NCI-H748 (cell line): ENCODE data around the gene EGR1.

Experiments used
- DNase-seq: peaks from one replicate; lab custom pipeline; 2025; ENCODE audit not compliant: unreplicated experiment; lab: John Stamatoyannopoulos, UW

The EGR1 gene

DNA sequence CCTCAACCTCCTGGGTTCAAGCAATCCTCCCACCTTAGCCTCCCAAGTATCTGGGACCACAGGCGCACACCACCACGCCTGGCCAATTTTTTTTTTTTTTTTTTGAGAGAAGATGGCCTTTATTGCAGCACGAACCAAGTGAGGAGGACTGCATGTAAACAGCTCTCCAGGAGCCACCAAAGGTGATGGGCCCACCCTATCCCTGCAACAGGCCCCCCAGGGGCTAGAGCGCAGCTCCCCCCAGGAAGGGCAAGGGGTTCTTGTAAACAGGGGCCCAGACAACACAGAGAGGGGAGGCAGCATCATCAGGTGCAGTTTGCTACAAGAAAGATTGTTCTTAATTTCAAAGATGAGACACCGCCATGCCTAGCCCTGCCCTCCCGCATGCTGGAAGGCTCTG is 12.6 kb upstream of the EGR1 start:
- DNase-seq = no peak

DNA sequence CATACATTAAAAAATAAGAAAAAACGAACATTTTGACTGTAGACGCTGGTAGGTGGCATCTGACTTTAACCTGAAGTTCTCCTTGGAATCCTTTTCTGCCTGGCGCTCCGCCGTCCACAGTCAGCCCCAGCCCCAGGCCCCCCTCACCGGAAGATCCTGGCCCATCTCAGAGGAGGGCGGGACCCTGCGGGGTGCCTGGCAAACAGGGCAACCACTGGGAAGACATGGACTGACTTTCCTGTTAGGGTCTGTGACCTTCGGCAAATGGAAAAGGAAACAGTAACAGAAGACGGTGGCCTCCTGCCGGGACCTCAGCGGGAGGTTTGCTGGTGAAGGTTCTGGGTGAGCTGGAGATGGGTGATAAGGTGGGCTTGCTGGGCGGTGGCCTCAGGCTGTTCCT is 11.7 kb upstream of the EGR1 start:
- DNase-seq = no peak

DNA sequence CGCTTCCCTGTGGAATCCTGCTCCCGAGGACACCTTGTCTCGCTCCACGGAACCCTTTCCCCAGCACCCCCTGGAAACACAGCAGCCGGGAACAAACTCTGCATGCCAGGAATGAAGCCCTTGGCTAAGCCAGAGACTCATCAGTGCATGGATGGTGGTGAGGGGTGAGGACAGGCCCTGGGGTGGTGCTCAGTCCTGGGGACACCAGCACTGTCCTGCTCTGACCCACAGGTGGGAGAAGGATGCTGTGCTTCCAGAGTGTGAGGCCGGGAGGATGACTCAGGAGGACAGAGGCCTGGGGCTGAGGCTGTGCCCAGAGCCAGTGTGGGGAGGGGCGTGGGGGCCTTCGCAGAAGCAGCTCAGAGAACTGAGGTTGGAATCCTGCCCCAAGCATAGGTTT is 11.2 kb upstream of the EGR1 start:
- DNase-seq = no peak

DNA sequence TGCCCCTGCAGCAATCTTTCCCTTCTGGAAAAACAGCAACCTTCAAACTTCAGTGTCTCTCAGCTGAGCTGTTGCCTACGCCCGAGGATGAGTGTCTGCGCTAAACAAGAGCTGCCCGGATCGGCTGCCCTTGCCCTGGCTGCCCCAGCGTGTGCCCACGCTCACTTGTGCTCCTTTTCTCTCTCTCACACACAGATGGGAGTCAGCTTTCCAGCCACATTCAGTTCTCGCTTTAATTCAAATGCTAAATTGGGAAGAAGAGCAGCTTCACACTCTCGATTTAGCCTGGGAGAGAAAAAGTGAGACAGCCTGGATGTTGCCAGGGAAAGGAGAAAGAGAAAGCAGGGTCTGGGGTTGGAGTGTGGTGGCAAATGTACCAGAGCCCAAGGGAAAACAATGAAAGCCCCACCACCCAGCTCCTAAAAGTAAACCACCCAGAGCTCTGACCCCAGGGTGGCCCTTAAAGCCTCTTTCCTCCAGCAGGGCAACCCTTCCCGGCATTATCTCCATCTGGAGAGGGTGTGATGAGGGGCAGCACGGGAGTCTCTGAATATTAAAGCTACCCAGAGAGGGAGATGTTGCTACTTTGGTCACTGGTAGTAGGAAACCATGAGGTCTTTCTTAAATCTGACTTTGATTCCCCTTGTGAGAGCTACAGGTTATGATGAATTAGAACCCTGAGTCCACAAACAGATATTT is 9.9 kb upstream of the EGR1 start:
- no peak for DNase-seq

DNA sequence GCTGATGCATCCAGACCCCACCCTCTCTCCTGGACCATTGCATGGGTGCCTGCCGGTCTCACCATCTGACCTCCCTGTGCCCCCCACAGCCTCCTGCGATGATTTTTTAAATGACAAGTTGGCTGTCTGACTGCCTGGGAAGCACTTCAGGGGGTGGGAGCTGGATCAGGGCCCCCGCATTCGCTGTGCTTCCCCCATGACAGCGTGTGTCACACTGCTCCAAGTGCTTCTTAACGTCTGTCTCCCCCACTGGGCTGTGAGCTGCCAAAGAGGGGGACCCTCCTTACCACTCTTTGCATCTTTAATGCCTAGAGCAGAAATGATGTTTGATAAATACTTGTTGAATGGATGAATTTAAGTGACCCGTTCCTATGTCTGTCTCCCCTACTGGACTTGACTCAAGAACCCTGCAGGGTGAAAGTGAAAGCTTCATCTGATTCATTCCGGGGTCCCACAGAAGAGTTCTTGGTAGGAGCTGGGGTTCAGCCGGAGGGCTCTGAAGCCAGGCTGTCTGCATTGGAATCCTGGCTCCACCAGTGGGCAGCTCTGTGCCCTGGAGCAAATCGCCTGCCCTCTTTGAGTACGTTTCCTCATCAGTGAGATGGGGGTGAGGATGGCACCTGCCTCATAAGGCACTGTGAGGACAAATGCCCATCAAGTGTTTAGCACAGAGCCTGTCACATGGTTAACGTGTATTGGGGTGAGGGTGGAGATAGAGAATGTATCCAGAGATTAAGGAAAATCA is 7.6 kb upstream of the EGR1 start:
- DNase-seq = no peak

DNA sequence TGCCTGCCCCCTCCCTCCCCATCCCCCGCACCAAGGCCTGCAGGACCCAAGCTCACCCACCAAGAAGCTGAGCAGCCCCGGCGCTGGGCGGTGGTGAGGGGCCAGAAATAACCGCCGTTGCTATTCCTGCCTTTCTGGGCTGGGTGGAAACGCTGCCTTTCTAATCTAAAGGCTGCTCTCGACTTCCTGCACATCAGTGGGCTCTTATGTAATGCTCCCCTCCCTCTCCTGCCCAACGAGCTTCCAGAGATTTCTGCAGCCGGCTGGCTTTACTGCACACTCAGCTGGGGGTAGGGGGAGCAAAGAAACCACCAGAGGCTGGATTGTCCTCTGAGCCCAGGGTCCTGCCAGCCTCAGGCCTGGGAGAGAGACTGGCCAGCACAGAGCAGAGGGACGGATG is 6.9 kb upstream of the EGR1 start:
- no peak for DNase-seq

DNA sequence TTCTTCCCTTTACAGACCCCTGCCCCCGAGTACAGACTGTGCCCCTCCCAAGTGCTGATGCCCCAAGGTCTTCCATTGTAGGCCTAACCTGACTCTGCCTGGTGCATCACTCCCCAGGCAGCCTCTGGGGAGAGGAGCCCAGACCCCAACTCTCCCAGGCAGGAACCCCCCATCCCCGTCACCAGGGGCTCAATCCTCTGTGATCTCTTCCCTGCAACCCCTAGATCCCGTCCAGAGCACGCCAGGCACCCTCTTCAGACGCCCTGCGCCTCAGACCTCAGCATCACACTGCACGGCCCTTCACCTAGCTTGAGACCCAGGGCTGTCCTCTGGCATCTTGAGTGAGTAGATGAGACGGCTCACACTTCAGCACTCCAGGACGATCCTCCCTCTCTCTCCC is 6.4 kb upstream of the EGR1 start:
- DNase-seq = no peak

DNA sequence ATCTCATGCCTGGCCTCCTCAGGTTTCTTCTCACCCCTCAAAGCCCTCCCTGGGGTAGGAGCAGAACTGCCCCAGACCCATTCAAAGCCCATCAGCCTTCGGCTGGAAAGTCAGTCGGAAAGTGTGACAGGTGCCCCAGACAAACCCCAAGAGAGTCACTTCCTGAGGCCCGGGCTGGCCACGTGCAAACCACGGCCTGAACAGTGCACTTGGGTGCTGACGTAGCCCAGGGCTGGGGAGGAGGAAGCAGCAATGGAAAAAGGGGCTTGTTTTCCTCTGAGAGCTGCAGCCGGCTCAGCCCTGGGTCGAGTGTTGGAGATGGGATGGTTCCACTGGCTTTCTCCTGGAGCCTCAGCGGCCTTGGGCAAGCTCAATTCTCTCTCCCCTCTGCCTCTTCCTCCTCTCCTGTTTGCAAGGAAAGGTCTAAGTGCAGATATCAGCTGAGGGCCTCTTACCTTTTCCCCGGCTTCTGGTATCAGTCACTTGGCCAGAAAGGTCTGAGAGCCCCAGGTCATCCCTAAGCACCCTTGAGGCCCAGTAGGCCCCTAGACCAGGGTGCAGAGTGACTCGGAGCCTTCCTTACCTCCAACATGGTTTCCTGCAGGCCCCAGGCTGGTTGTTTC is 5.9 kb upstream of the EGR1 start:
- DNase-seq = no peak

DNA sequence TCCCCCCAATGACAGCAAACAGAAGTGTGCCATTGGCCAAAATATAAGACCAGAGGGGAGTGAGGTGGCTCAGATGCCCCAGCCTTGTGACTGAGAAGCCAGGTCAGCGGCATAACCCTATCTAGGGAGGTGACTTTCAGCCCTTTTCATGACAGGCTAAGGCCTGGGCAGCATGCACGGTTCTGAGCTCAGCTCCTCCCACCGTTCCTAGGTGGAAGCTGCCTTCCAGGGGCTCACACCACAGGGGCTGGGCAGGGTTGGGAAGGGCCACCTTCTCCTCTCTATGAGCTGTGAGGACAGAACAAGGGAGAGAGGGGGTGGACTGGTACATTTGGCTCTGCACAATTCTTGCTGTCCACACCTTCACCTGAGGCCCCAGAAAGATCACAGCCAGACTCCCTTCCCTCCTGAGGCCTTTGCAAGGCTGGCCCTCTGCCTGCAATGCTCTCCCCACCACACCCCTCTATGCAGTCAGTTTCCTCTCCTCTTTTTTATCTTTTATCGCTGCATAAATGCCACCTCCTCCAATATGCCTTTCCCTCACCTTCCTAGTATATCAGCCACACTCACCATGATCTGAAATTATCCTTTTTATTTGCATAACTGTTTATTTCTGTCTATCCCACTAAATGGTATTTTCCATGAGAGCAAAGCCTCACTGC is 5.1 kb upstream of the EGR1 start:
- DNase-seq = no peak

DNA sequence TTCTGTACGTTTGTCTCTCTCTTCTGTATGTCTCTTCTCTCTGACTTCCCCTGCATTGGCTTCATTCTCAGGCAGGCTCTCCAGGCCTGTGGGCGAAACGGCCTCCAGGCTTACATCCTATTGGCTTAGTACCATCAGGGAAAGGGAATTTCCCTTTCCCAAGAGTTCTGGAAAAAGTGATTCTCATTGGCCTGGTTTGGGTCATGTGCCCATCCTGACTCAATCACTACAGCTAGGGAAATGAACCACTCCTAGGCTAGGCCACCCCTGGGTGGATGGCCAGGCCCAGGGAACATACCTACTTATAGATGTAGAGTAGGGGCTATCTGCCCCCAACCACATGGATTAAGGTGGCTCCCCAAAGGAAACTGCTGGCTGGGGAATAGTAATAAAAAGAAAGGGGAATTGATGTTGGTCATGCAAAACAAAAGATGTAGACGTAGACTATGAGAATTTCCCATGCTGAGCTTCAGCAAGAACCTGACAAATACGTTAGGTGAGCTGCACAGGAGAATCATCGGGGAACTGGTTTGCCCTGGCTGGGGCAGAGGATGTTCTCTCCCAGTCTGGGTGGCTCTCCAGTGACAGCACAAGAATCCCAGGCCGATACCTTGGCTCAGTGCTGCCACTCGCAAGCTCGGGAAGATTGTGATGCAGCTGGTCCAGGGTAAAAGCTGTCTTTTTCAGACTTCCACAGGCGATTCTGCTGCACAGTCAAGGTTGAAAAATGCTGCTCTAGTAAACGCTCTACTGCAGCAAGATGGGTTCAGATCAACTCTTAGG is 3.7 kb upstream of the EGR1 start:
- no peak for DNase-seq

DNA sequence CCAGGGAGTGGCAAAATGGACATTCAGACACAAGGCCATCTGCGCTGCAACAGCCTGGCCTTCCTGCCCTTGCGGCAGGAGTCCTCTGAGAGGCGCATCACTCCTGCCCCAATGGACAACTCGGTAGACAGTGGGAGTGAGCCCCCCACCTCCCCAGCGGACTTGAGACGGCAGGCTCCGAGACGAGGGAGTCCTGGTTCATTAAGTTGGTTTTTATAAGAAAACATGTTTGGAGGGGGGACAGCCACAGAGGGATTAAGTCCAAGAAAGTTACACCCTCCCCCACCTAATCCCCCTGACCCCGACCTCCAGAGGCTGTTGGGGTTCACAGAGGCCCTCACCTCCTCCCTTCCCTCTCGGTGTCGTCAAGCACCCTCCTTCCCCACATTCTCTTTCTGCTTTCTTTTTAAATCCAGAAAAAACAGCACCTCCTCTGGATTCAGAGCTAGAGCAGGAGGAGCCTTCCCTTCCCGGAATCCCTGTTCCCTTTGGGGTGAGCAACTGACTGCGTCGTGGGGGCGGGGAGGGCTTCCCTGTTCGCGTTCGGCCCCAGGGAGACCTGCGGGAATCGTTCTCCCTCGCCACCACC is 1.8 kb upstream of the EGR1 start:
- DNase-seq = peak; percentile 24

DNA sequence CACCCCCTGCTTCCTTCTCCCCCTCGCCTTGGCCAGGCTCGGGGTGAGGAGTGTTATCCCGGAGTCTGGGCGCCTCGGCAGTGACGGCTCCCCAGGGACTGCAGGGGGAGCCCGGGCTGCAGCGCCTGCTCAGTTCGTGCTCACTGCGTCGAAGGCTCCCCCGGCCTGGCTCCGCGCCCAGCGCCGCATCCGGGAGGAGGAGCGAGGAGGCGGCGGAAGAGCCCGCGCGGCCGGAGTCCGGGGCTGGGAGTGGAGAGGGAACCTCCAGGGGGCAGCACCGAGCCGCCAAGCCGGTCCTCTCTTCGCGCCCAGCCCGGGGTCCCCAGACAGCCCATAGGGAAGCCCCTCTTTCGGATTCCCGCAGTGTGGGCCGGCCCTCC is 1.3 kb upstream of the EGR1 start:
- DNase-seq = peak; percentile 94

DNA sequence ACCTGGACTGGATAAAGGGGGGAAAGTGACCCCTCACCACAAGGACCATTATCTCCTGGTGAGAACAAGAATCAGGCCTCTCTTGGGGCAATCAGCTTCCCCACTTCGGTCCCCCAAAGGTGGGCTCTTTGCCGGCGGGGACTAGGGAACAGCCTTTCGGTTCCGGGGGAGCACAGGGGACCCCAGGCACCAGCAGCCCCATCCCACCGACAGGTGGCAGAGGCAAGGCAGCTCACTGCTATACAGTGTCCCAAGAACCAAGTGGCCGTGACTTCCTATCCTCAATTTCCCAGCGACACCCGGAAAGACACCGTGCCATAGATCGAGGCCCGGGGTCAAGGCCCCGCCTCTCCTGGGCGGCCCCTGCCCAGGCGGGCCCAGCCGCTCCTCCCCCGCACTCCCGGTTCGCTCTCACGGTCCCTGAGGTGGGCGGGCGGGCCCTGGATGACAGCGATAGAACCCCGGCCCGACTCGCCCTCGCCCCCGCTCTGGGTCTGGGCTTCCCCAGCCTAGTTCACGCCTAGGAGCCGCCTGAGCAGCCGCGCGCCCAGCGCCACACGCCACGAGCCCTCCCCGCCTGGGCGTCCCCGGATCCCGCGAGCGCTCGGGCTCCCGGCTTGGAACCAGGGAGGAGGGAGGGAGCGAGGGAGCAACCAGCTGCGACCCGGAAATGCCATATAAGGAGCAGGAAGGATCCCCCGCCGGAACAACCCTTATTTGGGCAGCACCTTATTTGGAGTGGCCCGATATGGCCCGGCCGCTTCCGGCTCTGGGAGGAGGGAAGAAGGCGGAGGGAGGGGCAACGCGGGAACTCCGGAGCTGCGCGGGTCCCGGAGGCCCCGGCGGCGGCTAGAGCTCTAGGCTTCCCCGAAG is 655 bp upstream of the EGR1 start:
- DNase-seq = peak; percentile 99

DNA sequence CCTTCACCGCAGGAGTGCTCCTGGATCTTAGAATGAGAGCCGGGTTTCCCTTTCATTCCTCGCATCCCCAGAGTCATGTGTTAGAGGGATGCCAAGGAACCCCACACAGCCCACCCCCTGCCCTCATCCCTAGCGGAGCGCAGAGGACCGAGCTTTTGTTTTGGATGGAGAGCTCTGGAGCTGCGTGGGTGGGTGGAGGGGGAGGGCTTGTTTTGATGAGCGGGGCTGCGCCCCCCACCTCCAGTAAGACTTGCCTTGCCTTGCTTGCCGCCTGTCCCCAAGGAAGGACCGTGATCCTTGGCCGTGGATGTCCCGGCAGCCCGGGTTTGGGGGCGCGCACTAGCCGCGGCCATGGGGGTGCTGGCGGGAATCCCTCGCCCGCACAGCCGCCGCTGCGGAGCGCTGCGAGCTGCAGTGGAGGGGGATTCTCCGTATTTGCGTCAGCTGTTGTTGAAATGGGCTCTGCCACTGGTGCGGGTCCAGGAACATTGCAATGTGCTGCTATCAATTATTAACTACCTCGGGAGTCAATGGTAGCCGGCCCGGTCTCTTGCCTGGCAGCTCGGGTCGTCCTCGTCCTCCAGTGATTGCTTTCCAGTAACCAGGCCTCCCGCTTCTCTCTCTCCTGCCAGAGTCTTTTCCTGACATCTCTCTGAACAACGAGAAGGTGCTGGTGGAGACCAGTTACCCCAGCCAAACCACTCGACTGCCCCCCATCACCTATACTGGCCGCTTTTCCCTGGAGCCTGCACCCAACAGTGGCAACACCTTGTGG is 1.0 kb downstream of the EGR1 start:
- DNase-seq = no peak

DNA sequence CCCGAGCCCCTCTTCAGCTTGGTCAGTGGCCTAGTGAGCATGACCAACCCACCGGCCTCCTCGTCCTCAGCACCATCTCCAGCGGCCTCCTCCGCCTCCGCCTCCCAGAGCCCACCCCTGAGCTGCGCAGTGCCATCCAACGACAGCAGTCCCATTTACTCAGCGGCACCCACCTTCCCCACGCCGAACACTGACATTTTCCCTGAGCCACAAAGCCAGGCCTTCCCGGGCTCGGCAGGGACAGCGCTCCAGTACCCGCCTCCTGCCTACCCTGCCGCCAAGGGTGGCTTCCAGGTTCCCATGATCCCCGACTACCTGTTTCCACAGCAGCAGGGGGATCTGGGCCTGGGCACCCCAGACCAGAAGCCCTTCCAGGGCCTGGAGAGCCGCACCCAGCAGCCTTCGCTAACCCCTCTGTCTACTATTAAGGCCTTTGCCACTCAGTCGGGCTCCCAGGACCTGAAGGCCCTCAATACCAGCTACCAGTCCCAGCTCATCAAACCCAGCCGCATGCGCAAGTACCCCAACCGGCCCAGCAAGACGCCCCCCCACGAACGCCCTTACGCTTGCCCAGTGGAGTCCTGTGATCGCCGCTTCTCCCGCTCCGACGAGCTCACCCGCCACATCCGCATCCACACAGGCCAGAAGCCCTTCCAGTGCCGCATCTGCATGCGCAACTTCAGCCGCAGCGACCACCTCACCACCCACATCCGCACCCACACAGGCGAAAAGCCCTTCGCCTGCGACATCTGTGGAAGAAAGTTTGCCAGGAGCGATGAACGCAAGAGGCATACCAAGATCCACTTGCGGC is 1.8 kb downstream of the EGR1 start:
- no peak for DNase-seq

DNA sequence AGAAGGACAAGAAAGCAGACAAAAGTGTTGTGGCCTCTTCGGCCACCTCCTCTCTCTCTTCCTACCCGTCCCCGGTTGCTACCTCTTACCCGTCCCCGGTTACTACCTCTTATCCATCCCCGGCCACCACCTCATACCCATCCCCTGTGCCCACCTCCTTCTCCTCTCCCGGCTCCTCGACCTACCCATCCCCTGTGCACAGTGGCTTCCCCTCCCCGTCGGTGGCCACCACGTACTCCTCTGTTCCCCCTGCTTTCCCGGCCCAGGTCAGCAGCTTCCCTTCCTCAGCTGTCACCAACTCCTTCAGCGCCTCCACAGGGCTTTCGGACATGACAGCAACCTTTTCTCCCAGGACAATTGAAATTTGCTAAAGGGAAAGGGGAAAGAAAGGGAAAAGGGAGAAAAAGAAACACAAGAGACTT is 2.4 kb downstream of the EGR1 start:
- no peak for DNase-seq

DNA sequence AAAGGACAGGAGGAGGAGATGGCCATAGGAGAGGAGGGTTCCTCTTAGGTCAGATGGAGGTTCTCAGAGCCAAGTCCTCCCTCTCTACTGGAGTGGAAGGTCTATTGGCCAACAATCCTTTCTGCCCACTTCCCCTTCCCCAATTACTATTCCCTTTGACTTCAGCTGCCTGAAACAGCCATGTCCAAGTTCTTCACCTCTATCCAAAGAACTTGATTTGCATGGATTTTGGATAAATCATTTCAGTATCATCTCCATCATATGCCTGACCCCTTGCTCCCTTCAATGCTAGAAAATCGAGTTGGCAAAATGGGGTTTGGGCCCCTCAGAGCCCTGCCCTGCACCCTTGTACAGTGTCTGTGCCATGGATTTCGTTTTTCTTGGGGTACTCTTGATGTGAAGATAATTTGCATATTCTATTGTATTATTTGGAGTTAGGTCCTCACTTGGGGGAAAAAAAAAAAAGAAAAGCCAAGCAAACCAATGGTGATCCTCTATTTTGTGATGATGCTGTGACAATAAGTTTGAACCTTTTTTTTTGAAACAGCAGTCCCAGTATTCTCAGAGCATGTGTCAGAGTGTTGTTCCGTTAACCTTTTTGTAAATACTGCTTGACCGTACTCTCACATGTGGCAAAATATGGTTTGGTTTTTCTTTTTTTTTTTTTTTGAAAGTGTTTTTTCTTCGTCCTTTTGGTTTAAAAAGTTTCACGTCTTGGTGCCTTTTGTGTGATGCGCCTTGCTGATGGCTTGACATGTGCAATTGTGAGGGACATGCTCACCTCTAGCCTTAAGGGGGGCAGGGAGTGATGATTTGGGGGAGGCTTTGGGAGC is 3.1 kb downstream of the EGR1 start:
- DNase-seq = no peak
